ENCODE measurements around the gene SV2C. TPM values are rescaled to one million over a fixed set of nuclear protein-coding genes. Genes with fewer than 3 reads are reported as not detected.

SV2C gene
- total RNA-seq, 1 donor from 2014 or later: not detected

GRCh38 chr5:76163111-76163628 lies 80.0 kb downstream of the SV2C start:
- H3K9me3 Mint-ChIP-seq (ENCODE audit: unreplicated experiment): no peaks in the 10 kb centered on the region
- DNase-seq (ENCODE audit: extremely low spot score, unreplicated experiment): no peak
- H3K4me1 Mint-ChIP-seq (ENCODE audit: unreplicated experiment): no peaks in the 10 kb centered on the region
- H3K36me3 Mint-ChIP-seq (ENCODE audit: unreplicated experiment): no peaks in the 10 kb centered on the region
- TF ChIP-seq, protein P1, sequence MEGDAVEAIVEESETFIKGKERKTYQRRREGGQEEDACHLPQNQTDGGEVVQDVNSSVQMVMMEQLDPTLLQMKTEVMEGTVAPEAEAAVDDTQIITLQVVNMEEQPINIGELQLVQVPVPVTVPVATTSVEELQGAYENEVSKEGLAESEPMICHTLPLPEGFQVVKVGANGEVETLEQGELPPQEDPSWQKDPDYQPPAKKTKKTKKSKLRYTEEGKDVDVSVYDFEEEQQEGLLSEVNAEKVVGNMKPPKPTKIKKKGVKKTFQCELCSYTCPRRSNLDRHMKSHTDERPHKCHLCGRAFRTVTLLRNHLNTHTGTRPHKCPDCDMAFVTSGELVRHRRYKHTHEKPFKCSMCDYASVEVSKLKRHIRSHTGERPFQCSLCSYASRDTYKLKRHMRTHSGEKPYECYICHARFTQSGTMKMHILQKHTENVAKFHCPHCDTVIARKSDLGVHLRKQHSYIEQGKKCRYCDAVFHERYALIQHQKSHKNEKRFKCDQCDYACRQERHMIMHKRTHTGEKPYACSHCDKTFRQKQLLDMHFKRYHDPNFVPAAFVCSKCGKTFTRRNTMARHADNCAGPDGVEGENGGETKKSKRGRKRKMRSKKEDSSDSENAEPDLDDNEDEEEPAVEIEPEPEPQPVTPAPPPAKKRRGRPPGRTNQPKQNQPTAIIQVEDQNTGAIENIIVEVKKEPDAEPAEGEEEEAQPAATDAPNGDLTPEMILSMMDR (IDR thresholded peaks at IDR 0.05): no peak
- no peak overlapping the region for H3K4me3 Mint-ChIP-seq (ENCODE audit: unreplicated experiment)
- H3K27ac Mint-ChIP-seq (ENCODE audit: unreplicated experiment): no peak overlapping the region
- peaks cover 2% of the 10 kb centered on the region for H3K27me3 Mint-ChIP-seq (ENCODE audit: unreplicated experiment)

DNA sequence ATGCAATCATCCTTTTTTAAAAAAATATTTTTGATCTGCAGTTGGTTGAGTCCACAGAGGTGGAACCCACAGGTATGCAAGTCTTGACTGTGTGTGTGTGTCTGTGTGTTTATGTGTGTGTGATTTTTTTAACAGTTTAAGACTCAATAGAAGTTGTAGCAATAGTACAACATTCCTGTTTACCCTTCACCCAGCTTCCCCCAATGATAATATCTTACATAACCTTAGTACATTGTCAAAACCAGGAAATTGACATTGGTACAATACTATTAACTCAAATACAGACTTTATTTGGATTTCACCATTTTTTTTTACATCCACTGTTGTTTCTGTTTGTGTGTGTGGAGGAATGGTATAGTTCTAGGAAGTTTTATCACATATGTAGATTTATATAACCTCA lies 81.8 kb downstream of the SV2C start:
- TF ChIP-seq, protein P1 (IDR thresholded peaks at IDR 0.05): no peak
- no peak overlapping the region for H3K27ac Mint-ChIP-seq (ENCODE audit: unreplicated experiment)
- no peak overlapping the region for H3K4me3 Mint-ChIP-seq (ENCODE audit: unreplicated experiment)
- no peaks in the 10 kb centered on the region for H3K36me3 Mint-ChIP-seq (ENCODE audit: unreplicated experiment)
- H3K9me3 Mint-ChIP-seq (ENCODE audit: unreplicated experiment): no peaks in the 10 kb centered on the region
- no peaks in the 10 kb centered on the region for H3K27me3 Mint-ChIP-seq (ENCODE audit: unreplicated experiment)
- H3K4me1 Mint-ChIP-seq (ENCODE audit: unreplicated experiment): no peaks in the 10 kb centered on the region
- DNase-seq (ENCODE audit: extremely low spot score, unreplicated experiment): no peak

GRCh38 chr5:76165711-76166374 lies 82.7 kb downstream of the SV2C start:
- no peaks in the 10 kb centered on the region for H3K4me1 Mint-ChIP-seq (ENCODE audit: unreplicated experiment)
- H3K4me3 Mint-ChIP-seq (ENCODE audit: unreplicated experiment): no peak overlapping the region
- TF ChIP-seq, protein P1 (IDR thresholded peaks at IDR 0.05): no peak
- no peaks in the 10 kb centered on the region for H3K9me3 Mint-ChIP-seq (ENCODE audit: unreplicated experiment)
- H3K27ac Mint-ChIP-seq (ENCODE audit: unreplicated experiment): no peak overlapping the region
- no peaks in the 10 kb centered on the region for H3K36me3 Mint-ChIP-seq (ENCODE audit: unreplicated experiment)
- H3K27me3 Mint-ChIP-seq (ENCODE audit: unreplicated experiment): no peaks in the 10 kb centered on the region
- no peak for DNase-seq (ENCODE audit: extremely low spot score, unreplicated experiment)

DNA sequence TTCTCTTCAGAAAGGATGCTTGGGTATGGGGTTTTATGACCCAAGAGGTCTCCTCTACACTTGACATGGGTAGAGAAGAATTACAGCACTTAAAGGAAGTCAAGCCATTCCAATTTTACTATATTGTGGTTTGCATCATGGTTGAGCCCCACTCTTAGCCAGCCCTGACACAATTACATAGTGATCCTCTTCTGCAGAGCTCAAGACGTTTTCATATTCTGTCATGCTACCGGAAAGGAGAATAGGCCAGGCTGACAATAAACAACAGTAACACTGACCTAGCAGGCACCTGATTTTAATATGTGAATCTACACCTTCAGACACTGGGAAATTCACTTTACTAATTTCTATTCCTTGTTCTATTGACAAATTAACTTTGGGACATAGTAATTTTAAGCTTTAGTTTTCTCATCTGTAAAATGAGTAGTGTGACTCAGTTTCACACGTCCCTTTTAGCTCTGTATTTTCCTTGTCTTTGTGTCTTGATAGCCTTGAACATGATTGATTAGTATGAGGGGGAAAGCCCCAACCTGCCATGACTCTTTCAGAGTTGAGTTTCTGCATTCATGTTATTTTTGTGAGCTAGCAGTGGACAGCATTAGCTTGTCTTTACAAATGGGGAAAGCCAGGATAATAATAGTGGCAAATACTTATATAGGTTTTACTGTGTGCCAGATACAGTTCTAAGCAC lies 83.8 kb downstream of the SV2C start:
- Mint-ChIP-seq H3K36me3 (ENCODE audit: unreplicated experiment) (no peaks in the 10 kb centered on the region), H3K27ac (ENCODE audit: unreplicated experiment) (no peak overlapping the region), H3K4me1 (ENCODE audit: unreplicated experiment) (no peaks in the 10 kb centered on the region), H3K4me3 (ENCODE audit: unreplicated experiment) (no peak overlapping the region), H3K9me3 (ENCODE audit: unreplicated experiment) (no peaks in the 10 kb centered on the region), H3K27me3 (ENCODE audit: unreplicated experiment) (no peaks in the 10 kb centered on the region)
- TF ChIP-seq, protein P1 (IDR thresholded peaks at IDR 0.05): no peak
- DNase-seq (ENCODE audit: extremely low spot score, unreplicated experiment): no peak

- Mint-ChIP-seq H3K27me3 (ENCODE audit: unreplicated experiment) (no peaks in the 10 kb centered on the region), H3K9me3 (ENCODE audit: unreplicated experiment) (no peaks in the 10 kb centered on the region), H3K36me3 (ENCODE audit: unreplicated experiment) (no peaks in the 10 kb centered on the region), H3K4me3 (ENCODE audit: unreplicated experiment) (no peak overlapping the region), H3K27ac (ENCODE audit: unreplicated experiment) (no peak overlapping the region), H3K4me1 (ENCODE audit: unreplicated experiment) (no peaks in the 10 kb centered on the region)
- TF ChIP-seq, protein P1 (IDR thresholded peaks at IDR 0.05): no peak
- no peak for DNase-seq (ENCODE audit: extremely low spot score, unreplicated experiment)
These were observed 86.1 kb downstream of the SV2C start for GRCh38 chr5:76169146-76169905.
